ENCODE measurements around the gene FOXS1.
"Not testable (repeated sequence)": the region's sequence is repeated elsewhere in the genome, so short reads cannot be mapped to it uniquely, and the experiment has no call there.

Gene FOXS1

DNA sequence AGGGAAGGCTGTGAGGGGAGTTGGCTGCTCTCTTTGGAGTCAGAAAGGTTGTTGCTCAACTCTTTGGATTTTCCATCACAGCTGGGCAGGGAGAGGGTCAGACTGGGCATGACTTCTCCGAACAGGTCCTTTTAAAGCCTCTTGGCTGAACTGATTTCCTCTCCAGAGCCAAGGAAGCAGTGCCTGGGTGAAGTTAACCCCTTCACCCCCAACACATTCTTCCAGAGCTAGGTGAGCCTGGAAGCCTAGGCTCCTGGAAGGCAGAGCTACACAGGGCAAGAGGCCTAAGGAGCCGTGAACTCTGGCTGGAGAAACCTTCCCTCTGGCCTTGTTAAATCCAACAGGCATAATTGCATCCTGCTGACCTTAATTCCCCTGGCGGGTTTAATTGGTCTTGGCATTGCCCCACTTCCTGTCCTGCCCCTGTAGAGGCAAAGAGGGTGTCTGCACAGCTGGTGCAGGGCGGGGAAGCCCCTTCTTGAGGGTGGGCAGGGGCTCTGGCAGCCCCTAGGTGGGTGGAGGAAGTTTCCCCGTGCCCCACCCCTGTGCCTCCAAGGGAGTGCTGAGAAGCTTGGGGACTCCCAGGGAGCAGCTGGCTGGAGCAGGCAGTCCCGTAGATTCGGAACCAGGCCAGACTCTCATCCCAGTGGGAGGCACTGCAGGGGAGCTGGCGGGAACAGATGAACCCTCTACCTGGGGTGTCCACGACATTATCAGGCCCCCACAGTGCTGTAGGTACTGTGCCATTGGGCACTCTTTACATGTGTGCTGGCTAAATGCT lies 29.8 kb downstream of the FOXS1 start:
- Mint-ChIP-seq H3K4me1 (peaks cover 62% of the 10 kb centered on the region), H3K27me3 (ENCODE audit: low read depth) (peaks cover 3% of the 10 kb centered on the region), H3K4me3 (no peak overlapping the region), H3K36me3 (ENCODE audit: low read depth) (no peaks in the 10 kb centered on the region), H3K9me3 (no peaks in the 10 kb centered on the region), H3K27ac (no peak overlapping the region)
- TF ChIP-seq, protein P1, sequence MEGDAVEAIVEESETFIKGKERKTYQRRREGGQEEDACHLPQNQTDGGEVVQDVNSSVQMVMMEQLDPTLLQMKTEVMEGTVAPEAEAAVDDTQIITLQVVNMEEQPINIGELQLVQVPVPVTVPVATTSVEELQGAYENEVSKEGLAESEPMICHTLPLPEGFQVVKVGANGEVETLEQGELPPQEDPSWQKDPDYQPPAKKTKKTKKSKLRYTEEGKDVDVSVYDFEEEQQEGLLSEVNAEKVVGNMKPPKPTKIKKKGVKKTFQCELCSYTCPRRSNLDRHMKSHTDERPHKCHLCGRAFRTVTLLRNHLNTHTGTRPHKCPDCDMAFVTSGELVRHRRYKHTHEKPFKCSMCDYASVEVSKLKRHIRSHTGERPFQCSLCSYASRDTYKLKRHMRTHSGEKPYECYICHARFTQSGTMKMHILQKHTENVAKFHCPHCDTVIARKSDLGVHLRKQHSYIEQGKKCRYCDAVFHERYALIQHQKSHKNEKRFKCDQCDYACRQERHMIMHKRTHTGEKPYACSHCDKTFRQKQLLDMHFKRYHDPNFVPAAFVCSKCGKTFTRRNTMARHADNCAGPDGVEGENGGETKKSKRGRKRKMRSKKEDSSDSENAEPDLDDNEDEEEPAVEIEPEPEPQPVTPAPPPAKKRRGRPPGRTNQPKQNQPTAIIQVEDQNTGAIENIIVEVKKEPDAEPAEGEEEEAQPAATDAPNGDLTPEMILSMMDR (IDR thresholded peaks at IDR 0.05; ENCODE audit: unreplicated experiment in 3 of 3), result no peak

DNA sequence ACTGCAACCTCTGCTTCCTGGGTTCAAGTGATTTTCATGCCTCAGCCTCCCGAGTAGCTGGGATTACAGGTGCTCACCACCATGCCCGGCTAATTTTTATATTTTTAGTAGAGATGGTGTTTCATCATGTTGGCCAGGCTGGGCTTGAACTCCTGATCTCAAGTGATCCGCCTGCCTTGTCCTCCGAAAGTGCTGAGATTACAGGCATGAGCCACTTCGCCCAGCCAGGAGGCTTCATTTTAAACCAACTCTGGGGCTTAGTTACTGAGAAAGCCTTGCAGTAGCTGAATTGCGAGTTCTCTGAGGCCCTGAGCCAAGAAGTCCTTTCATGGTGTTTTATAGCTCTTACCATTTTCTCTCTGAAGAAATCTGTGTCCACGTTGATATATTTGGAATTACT lies 31.3 kb downstream of the FOXS1 start:
- H3K4me3 Mint-ChIP-seq; H3K27ac Mint-ChIP-seq; H3K27me3 Mint-ChIP-seq (ENCODE audit: low read depth); H3K9me3 Mint-ChIP-seq; H3K36me3 Mint-ChIP-seq (ENCODE audit: low read depth): not testable (repeated sequence)
- peaks cover 65% of the 10 kb centered on the region for H3K4me1 Mint-ChIP-seq

DNA sequence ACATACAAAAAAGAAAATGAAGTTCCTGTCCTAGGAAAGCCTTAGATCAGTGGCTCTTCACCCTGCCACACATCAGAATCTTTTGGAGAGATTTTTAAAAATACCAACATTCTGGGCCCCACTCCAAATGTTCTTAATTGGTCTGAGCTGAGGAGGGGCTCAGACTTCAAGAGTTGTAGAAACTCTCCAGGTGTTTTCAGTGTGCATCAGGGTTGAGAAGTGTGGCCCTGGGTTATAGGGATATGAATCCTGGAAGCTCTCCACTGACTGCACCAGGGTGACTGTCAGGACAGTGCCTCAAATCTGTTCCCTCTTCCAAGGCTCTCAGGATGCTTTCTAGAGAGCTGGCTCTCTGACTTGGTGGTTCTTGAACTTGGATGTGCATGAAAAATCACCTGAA lies 31.8 kb downstream of the FOXS1 start:
- Mint-ChIP-seq H3K27ac (no peak overlapping the region), H3K9me3 (no peaks in the 10 kb centered on the region), H3K4me3 (no peak overlapping the region), H3K27me3 (ENCODE audit: low read depth) (peaks cover 3% of the 10 kb centered on the region), H3K4me1 (peaks cover 61% of the 10 kb centered on the region), H3K36me3 (ENCODE audit: low read depth) (no peaks in the 10 kb centered on the region)
- TF ChIP-seq, protein P1 (IDR thresholded peaks at IDR 0.05; ENCODE audit: unreplicated experiment in 3 of 3), result no peak

DNA sequence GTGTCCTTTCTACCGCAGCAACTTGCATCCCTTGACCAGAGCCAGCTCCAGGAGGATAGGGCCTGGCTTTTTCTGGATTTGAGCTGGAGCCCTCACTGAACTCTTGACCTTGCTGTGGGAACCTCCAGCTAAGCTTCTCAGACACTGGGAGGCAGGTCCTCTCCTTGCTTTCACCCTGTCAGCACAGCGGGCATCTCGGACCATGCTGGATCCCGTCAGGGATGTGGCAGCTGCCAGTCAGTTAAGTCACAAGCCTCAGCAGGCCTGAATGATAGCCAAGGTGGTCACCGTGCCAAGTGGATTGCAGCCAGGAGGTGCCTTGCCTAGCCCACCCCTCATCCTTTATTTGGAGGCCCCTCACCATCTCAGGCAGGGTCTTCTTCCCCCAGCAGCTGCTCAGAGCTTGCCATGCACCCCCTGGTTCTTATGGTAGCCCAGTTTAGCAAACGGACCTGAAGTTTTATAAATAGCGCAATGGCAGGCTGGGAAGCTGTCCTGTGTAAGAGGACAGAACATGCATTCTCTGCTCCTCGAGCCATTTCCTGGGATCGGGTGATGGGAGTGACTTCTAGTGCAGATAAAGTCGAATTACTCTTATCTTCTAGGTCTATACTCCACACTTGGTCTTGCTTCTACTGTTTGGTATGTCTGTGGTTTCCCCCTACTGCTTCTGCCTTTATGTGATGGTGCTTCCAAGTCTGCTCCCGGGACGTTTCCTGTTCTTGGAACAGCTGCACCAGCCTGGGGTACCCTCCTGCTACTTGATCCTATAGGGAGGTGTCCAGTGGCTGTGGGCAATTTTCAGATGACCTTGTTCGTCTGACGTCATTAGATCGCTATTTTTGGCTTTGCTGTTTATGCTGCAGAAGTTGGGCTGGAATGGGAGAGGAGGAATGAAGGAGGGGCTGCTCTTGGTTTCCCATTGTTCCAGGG lies 33.3 kb downstream of the FOXS1 start:
- Mint-ChIP-seq H3K4me1 (peaks cover 49% of the 10 kb centered on the region), H3K36me3 (ENCODE audit: low read depth) (no peaks in the 10 kb centered on the region), H3K27ac (peak overlapping the region; percentile 28 to 57 (median 56)), H3K27me3 (ENCODE audit: low read depth) (peaks cover 3% of the 10 kb centered on the region), H3K4me3 (peak overlapping the region in 2 of 3 experiments; percentile 10 to 41), H3K9me3 (no peaks in the 10 kb centered on the region)
- TF ChIP-seq, protein P1 (IDR thresholded peaks at IDR 0.05; ENCODE audit: unreplicated experiment in 3 of 3), result no peak

DNA sequence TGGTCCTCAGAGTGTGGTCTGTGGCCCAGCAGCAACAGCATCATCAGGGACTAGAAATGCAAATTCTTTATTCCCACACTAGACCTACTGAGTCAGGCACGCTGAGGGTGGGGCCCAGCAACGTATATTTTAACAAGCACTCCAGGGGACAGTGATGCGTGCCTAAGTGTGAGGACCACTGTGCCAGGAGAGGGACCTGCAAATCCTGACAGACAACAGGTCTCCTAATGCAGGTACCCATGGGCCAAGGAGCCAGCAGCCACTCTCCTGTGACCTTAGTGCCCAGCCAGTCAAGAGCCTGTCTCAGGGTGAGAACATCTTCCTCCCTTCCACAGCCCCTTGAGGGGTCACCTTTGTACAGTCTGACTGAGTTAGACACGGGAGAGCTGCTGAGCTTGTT lies 34.2 kb downstream of the FOXS1 start:
- Mint-ChIP-seq H3K27me3 (ENCODE audit: low read depth) (peaks cover 3% of the 10 kb centered on the region), H3K36me3 (ENCODE audit: low read depth) (peaks cover 3% of the 10 kb centered on the region), H3K4me1 (peaks cover 48% of the 10 kb centered on the region), H3K4me3 (no peak overlapping the region), H3K27ac (no peak overlapping the region), H3K9me3 (no peaks in the 10 kb centered on the region)
- TF ChIP-seq, protein P1 (IDR thresholded peaks at IDR 0.05; ENCODE audit: unreplicated experiment in 3 of 3), result no peak

DNA sequence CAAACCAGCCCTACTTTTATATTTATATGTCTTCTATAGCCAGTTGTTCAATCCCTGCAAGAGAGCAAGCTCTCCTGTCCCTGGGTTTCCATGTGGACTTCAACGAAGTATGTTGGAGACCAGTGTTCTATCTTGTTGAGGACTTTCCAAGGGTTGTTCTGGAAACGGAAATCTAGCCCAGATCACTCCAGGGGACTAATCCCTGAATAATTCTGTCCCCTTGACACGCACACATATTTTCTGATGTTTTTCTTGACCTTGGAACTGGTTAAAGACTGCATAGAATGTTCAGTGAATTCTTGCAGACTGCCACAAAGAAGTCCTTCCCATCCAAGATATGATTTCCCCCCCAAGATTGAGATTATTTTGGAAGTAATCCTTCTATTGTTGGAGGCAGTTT lies 35.7 kb downstream of the FOXS1 start:
- no peak overlapping the region for H3K27ac Mint-ChIP-seq
- H3K4me3 Mint-ChIP-seq, result no peak overlapping the region
- TF ChIP-seq, protein P1 (IDR thresholded peaks at IDR 0.05; ENCODE audit: unreplicated experiment in 3 of 3), result no peak
- no peaks in the 10 kb centered on the region for H3K27me3 Mint-ChIP-seq (ENCODE audit: low read depth)
- peaks cover 46% of the 10 kb centered on the region for H3K4me1 Mint-ChIP-seq
- no peaks in the 10 kb centered on the region for H3K9me3 Mint-ChIP-seq
- peaks cover 12% of the 10 kb centered on the region for H3K36me3 Mint-ChIP-seq (ENCODE audit: low read depth)
